HG03575 (cell line): ENCODE data around the gene SHROOM3.

Experiments used
- ATAC-seq: cut with Tn5 transposase; IDR thresholded peaks from one replicate; pipeline ENCODE4 v1.9.1; 2021; ENCODE audit not compliant: unreplicated experiment, insufficient number of reproducible peaks, low FRiP score; ENCODE audit errors: extremely low read depth

Gene SHROOM3

GRCh38 chr4:76665721-76666120 lies 230.7 kb downstream of the SHROOM3 start:
- ATAC-seq = no peak

GRCh38 chr4:76666944-76667532 lies 232.0 kb downstream of the SHROOM3 start:
- ATAC-seq = no peak

- no peak for ATAC-seq
Measured at GRCh38 chr4:76670631-76671030, 235.6 kb downstream of the SHROOM3 start.

- no peak for ATAC-seq
Measured at GRCh38 chr4:76673362-76673761, 238.3 kb downstream of the SHROOM3 start.

- ATAC-seq = no peak
Measured at GRCh38 chr4:76674983-76675382, 240.0 kb downstream of the SHROOM3 start.

- no peak for ATAC-seq
Measured at GRCh38 chr4:76677571-76678326, 242.7 kb downstream of the SHROOM3 start.

GRCh38 chr4:76679691-76680090 lies 244.7 kb downstream of the SHROOM3 start:
- no peak for ATAC-seq

GRCh38 chr4:76680952-76681351 lies 245.9 kb downstream of the SHROOM3 start:
- ATAC-seq = no peak

- no peak for ATAC-seq
Measured at GRCh38 chr4:76681996-76682395, 247.0 kb downstream of the SHROOM3 start.

GRCh38 chr4:76683144-76683543 lies 248.1 kb downstream of the SHROOM3 start:
- ATAC-seq = no peak

GRCh38 chr4:76687746-76688448 lies 252.9 kb downstream of the SHROOM3 start:
- no peak for ATAC-seq

- ATAC-seq = no peak
Measured at GRCh38 chr4:76688619-76689144, 253.7 kb downstream of the SHROOM3 start.

- ATAC-seq = no peak
Measured at GRCh38 chr4:76689145-76689817, 254.3 kb downstream of the SHROOM3 start.

GRCh38 chr4:76690011-76690905 lies 255.2 kb downstream of the SHROOM3 start:
- ATAC-seq = no peak

- ATAC-seq = no peak
Measured at GRCh38 chr4:76690906-76691275, 255.9 kb downstream of the SHROOM3 start.

- no peak for ATAC-seq
Measured at GRCh38 chr4:76691807-76692582, 257.0 kb downstream of the SHROOM3 start.

- ATAC-seq = no peak
Measured at GRCh38 chr4:76692761-76693160, 257.7 kb downstream of the SHROOM3 start.

- no peak for ATAC-seq
Measured at GRCh38 chr4:76694056-76694455, 259.0 kb downstream of the SHROOM3 start.
